Stimulated activated CD4-positive, alpha-beta T cell treated with anti-CD3 and anti-CD28 coated beads, TNF-alpha, amount 100 ng/mL, for 48 hours (primary cell): ENCODE data around the gene LRRC53.

Experiments
- DNase-seq, 3 donors: peaks; one replicate each; pipeline ENCODE4 v3.0.0-alpha.2; 2020; ENCODE audit warnings: low read depth in 3 of 3

LRRC53 gene

GRCh38 chr1:74512170-74512915 is at the start of gene LRRC53:
Gene LRRC53, minus strand, starts transcription at chr1:74512611. Its CDS starts 29,262 bp downstream, at chr1:74483349.
- no peak for DNase-seq

GRCh38 chr1:74549932-74550331 is 37.5 kb upstream of the LRRC53 start:
- no peak for DNase-seq

GRCh38 chr1:74548961-74549750 is 36.7 kb upstream of the LRRC53 start:
- DNase-seq: no peak

GRCh38 chr1:74545821-74546220 is 33.4 kb upstream of the LRRC53 start:
- no peak for DNase-seq

- DNase-seq: no peak
Observed at GRCh38 chr1:74534241-74534640, 21.8 kb upstream of the LRRC53 start.

GRCh38 chr1:74531796-74532195 is 19.4 kb upstream of the LRRC53 start:
- no peak for DNase-seq

- no peak for DNase-seq
Observed at GRCh38 chr1:74530892-74531291, 18.5 kb upstream of the LRRC53 start.

GRCh38 chr1:74528123-74528522 is 15.7 kb upstream of the LRRC53 start:
- DNase-seq: no peak

- no peak for DNase-seq
Observed at GRCh38 chr1:74526708-74527107, 14.3 kb upstream of the LRRC53 start.

- DNase-seq: no peak
Observed at GRCh38 chr1:74523873-74524480, 11.6 kb upstream of the LRRC53 start.

GRCh38 chr1:74522148-74522547 is 9.7 kb upstream of the LRRC53 start:
- DNase-seq: no peak

- DNase-seq: no peak
Observed at GRCh38 chr1:74517599-74518051, 5.2 kb upstream of the LRRC53 start.

GRCh38 chr1:74513411-74514300 is 1.2 kb upstream of the LRRC53 start:
- no peak for DNase-seq

- no peak for DNase-seq
Observed at GRCh38 chr1:74508449-74508848, 4.0 kb downstream of the LRRC53 start.

- no peak for DNase-seq
Observed at GRCh38 chr1:74505928-74506710, 6.3 kb downstream of the LRRC53 start.

- no peak for DNase-seq
Observed at GRCh38 chr1:74504933-74505512, 7.4 kb downstream of the LRRC53 start.

- DNase-seq: peak; percentile 5 to 14 (median 10)
Observed at GRCh38 chr1:74504125-74504932, 8.1 kb downstream of the LRRC53 start.

- DNase-seq: no peak
Observed at GRCh38 chr1:74502858-74503257, 9.6 kb downstream of the LRRC53 start.

GRCh38 chr1:74502432-74502831 is 10.0 kb downstream of the LRRC53 start:
- no peak for DNase-seq

GRCh38 chr1:74498901-74499300 is 13.5 kb downstream of the LRRC53 start:
- no peak for DNase-seq
